ENCODE measurements around the gene TMEM200A.

- TF ChIP-seq, protein P1, sequence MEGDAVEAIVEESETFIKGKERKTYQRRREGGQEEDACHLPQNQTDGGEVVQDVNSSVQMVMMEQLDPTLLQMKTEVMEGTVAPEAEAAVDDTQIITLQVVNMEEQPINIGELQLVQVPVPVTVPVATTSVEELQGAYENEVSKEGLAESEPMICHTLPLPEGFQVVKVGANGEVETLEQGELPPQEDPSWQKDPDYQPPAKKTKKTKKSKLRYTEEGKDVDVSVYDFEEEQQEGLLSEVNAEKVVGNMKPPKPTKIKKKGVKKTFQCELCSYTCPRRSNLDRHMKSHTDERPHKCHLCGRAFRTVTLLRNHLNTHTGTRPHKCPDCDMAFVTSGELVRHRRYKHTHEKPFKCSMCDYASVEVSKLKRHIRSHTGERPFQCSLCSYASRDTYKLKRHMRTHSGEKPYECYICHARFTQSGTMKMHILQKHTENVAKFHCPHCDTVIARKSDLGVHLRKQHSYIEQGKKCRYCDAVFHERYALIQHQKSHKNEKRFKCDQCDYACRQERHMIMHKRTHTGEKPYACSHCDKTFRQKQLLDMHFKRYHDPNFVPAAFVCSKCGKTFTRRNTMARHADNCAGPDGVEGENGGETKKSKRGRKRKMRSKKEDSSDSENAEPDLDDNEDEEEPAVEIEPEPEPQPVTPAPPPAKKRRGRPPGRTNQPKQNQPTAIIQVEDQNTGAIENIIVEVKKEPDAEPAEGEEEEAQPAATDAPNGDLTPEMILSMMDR (conservative IDR thresholded peaks at IDR 0.05; ENCODE audit: low read depth, low read length): no peak
- no peak for TF ChIP-seq EZH2 (IDR thresholded peaks at IDR 0.05; ENCODE audit: borderline replicate concordance, low read depth, low read length, poor library complexity, severe bottlenecking)
These were observed 2.8 kb downstream of the TMEM200A start for GRCh38 chr6:130368576-130368975.
